SK-N-SH (cell line): ENCODE measurements around the gene CDKL5. TPM values are rescaled to one million over a fixed set of nuclear protein-coding genes. Genes with fewer than 3 reads are reported as not detected.

Experiments used
- CTCF ChIA-PET: fragments of 300-600, 350-600 bp; formaldehyde crosslinking; extraction: SDS; loops from one replicate; lab custom pipeline; 2021; lab: Yijun Ruan, JAX
- POLR2A ChIA-PET: fragments of 350-600 bp; sonication (Branson Sonifier 250); formaldehyde crosslinking; extraction: SDS; loops from one replicate; lab custom pipeline; 2020; ENCODE audit warnings: antibody characterized with exemption, inconsistent platforms; lab: Yijun Ruan, JAX
- DNase-seq: peaks from one replicate; pipeline ENCODE4 v3.0.0; 2012
- H2AFZ ChIP-seq: fragments of 200-600 bp; sonication (generic); 2 replicates; pipeline ENCODE4 v1.8.1; 2016; ENCODE audit warnings: antibody characterized with exemption, mild to moderate bottlenecking, low read depth
- H3F3A ChIP-seq: fragments of 200-600 bp; sonication (generic); replicated peaks from 2 replicates; pipeline ENCODE3; 2016; ENCODE audit warnings: antibody characterized with exemption, mild to moderate bottlenecking; ENCODE audit not compliant: insufficient read depth
- H3K27ac ChIP-seq, 2 experiments: fragments of 200-500 bp in 1 of 2; fragments of 200-600 bp in 1 of 2; sonication (Bioruptor generic) in 1 of 2; sonication (generic), shearing (Covaris generic) in 1 of 2; 2 replicates each; pipeline versions ENCODE4 v1.5.1 to v1.6.1; 2014 to 2016; ENCODE audit warnings: low read depth in 2 of 2, inconsistent platforms in 1 of 2, low read length in 1 of 2, mild to moderate bottlenecking in 1 of 2, mixed read lengths in 1 of 2
- H3K27me3 ChIP-seq: fragments of 200-600 bp; sonication (generic), shearing (Covaris generic); 2 replicates; pipeline ENCODE4 v1.6.1; 2016; ENCODE audit warnings: mixed run types; ENCODE audit not compliant: insufficient read depth
- H3K36me3 ChIP-seq, 2 experiments: fragments of 200-500 bp in 1 of 2; fragments of 200-600 bp in 1 of 2; sonication (Bioruptor generic) in 1 of 2; sonication (generic) in 1 of 2; replicated peaks in 1 of 2; 2 replicates each; pipeline versions ENCODE3 to v1.5.1; 2014 to 2016; ENCODE audit warnings: low read length in 1 of 2, mild to moderate bottlenecking in 1 of 2; ENCODE audit not compliant: insufficient read depth in 2 of 2, control insufficient read depth in 1 of 2
- H3K4me1 ChIP-seq, 2 experiments: fragments of 200-500 bp in 1 of 2; fragments of 200-600 bp in 1 of 2; sonication (Bioruptor generic) in 1 of 2; sonication (generic), shearing (Covaris generic) in 1 of 2; 2 replicates each; pipeline versions ENCODE4 v1.5.1 to v1.6.1; 2014 to 2016; ENCODE audit warnings: low read depth in 1 of 2, low read length in 1 of 2, mixed run types in 1 of 2; ENCODE audit not compliant: insufficient read depth in 2 of 2, control insufficient read depth in 1 of 2
- H3K4me2 ChIP-seq: fragments of 200-600 bp; sonication (generic), shearing (Covaris generic); 2 replicates; pipeline ENCODE4 v1.6.1; 2017; ENCODE audit warnings: mixed run types
- H3K4me3 ChIP-seq, 2 experiments: fragments of 200-500 bp in 1 of 2; fragments of 200-600 bp in 1 of 2; sonication (Bioruptor generic) in 1 of 2; sonication (generic), shearing (Covaris generic) in 1 of 2; 2 replicates each; pipeline versions ENCODE4 v1.5.1 to v1.8.1; 2014 to 2016; ENCODE audit warnings: low read depth in 2 of 2, inconsistent platforms in 1 of 2, low read length in 1 of 2, mild to moderate bottlenecking in 1 of 2, mixed read lengths in 1 of 2, moderate library complexity in 1 of 2
- H3K79me2 ChIP-seq: fragments of 200-600 bp; sonication (generic); 2 replicates; pipeline ENCODE4 v1.8.1; 2017; ENCODE audit warnings: mild to moderate bottlenecking; ENCODE audit not compliant: insufficient read depth
- H3K9ac ChIP-seq: fragments of 200-600 bp; sonication (generic); 2 replicates; pipeline ENCODE4 v1.6.1; 2017; ENCODE audit warnings: mixed run types
- H3K9me2 ChIP-seq: fragments of 200-600 bp; sonication (generic); 2 replicates; pipeline ENCODE4 v1.6.1; 2017; ENCODE audit warnings: mixed run types
- H3K9me3 ChIP-seq: fragments of 200-600 bp; sonication (generic); 2 replicates; pipeline ENCODE4 v1.6.1; 2017; ENCODE audit warnings: mixed run types, mild to moderate bottlenecking, moderate library complexity
- H4K20me1 ChIP-seq: fragments of 200-600 bp; sonication (generic); 2 replicates; pipeline ENCODE4 v1.6.1; 2017; ENCODE audit warnings: mild to moderate bottlenecking, mixed run types; ENCODE audit not compliant: insufficient read depth
- ELF1 ChIP-seq: IDR thresholded peaks from 2 replicates; pipeline ENCODE4 v1.4.0; 2012
- EP300 ChIP-seq, 2 experiments: IDR thresholded peaks; 2 replicates each; pipeline versions ENCODE4 v1.4.0 to v1.6.1; 2012; ENCODE audit warnings: borderline replicate concordance in 1 of 2, low read depth in 1 of 2, low read length in 1 of 2
- FOSL2 ChIP-seq: IDR thresholded peaks from 2 replicates; pipeline ENCODE4 v1.4.0; 2012; ENCODE audit warnings: low read depth, mild to moderate bottlenecking, moderate library complexity, borderline replicate concordance
- GATA2 ChIP-seq: sonication (generic); formaldehyde crosslinking; IDR thresholded peaks from 2 replicates; pipeline ENCODE4 v1.5.0; 2020; ENCODE audit warnings: mild to moderate bottlenecking, missing genetic modification reagents
- JUND ChIP-seq: IDR thresholded peaks from 2 replicates; pipeline ENCODE4 v1.4.0; 2012
- MXI1 ChIP-seq: IDR thresholded peaks from 2 replicates; pipeline ENCODE4 v1.6.1; 2012; ENCODE audit warnings: mild to moderate bottlenecking, low read depth, low read length, improper control_type of control experiment
- NFIC ChIP-seq: IDR thresholded peaks from 2 replicates; pipeline ENCODE4 v1.4.0; 2012; ENCODE audit warnings: borderline replicate concordance
- RXRA ChIP-seq: IDR thresholded peaks from 2 replicates; pipeline ENCODE4 v1.4.0; 2012; ENCODE audit warnings: low read depth, mild to moderate bottlenecking, borderline replicate concordance
- TCF12 ChIP-seq: IDR thresholded peaks from 2 replicates; pipeline ENCODE4 v1.4.0; 2012
- WGBS: methylation state at CpG from one replicate; pipeline ENCODE4 v1.1.6; 2017; ENCODE audit warnings: low lambda C conversion rate; 5-methylcytosine and 5-hydroxymethylcytosine counted together
- polyA plus RNA-seq, 3 experiments: library from polyadenylated mRNA; depleted of rRNA; stranded (reverse); fragments of >200 nt; gene quantifications; 2 replicates each; pipeline ENCODE4 v1.2.3, GENCODE V29; 2012
- TF ChIP-seq, protein P1 (sequence below): fragments of 150-350 bp; IDR thresholded peaks from 2 replicates; pipeline ENCODE4 v1.6.1; 2017; ENCODE audit warnings: antibody characterized with exemption, low read length, low read depth, borderline replicate concordance
- TF ChIP-seq, protein P2 (sequence below): IDR thresholded peaks from 2 replicates; pipeline ENCODE4 v1.4.0; 2012; ENCODE audit warnings: low read depth, borderline replicate concordance
- TF ChIP-seq, protein P3 (sequence below): IDR thresholded peaks from 2 replicates; pipeline ENCODE4 v1.6.1; 2012; ENCODE audit warnings: mild to moderate bottlenecking, low read depth, low read length, moderate library complexity
- TF ChIP-seq, protein P4 (sequence below): IDR thresholded peaks from 2 replicates; pipeline ENCODE4 v1.4.0; 2012; ENCODE audit warnings: low read depth
- TF ChIP-seq, protein P5 (sequence below): IDR thresholded peaks from 2 replicates; pipeline ENCODE4; 2012

The CDKL5 gene
- polyA plus RNA-seq, 1 of the 3 experiments (the other 2 are of a cell fraction), result 1.3 TPM

DNA sequence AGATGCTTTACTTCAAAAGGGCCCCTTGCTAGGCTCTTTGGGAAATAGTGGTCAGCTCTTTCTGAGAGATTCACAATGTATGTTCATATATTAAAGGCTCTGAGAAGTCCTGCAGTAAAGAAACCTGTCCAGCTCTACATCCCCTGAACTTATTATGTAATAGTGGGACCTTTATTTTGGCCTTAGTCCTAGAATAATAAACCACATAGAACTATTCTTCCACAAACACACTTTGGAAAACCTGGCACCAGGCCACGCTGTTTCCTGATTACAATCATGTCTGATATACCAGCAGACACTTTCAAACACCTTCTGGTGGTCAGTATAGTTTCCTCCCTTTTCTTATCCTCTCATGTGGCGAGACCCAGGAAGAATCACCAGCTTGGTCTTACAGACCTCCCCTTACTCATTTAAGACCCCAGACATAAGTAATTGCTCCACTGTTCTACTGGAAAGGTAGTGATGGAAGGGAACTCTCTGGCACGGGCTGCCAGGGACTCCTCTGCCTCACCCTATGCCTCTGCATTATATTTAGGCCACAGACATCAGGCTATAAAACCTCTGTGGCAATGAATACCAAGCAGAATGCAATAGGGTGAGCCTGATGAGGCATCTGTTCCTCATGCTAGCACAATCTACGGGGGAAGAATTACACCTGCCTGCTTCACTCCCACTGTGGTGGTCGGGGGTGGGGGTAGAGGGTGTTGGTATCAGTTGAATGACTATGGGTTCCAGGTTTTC is 276.4 kb downstream of the CDKL5 start:
- no peak for TF ChIP-seq MXI1
- peak; percentile 37; the same call in 1 of the 2 replicates for TF ChIP-seq NFIC
- Histone ChIP-seq H3K4me1 (peaks cover 0 to 14% of the 10 kb centered on the region in 2 experiments; a peak in 1 of 4 replicates), H4K20me1 (no peaks in the 10 kb centered on the region), H3K4me2 (peak overlapping the region; percentile 58; the same call in 1 of the 2 replicates), H2AFZ (no peak overlapping the region), H3K27me3 (no peaks in the 10 kb centered on the region; the same call in 1 of the 2 replicates), H3K9ac (no peak overlapping the region), H3K4me3 (no peak overlapping the region), H3K9me2 (no peaks in the 10 kb centered on the region), H3K36me3 (no peaks in the 10 kb centered on the region), H3K27ac (peak overlapping the region in 1 of 2 experiments; percentile 65; a peak in 2 of 4 replicates), H3K9me3 (no peaks in the 10 kb centered on the region), H3K79me2 (no peaks in the 10 kb centered on the region), H3F3A (no peaks in the 10 kb centered on the region)
- POLR2A ChIA-PET, result no interaction called here
- WGBS, result 38% methylated on average over 5 of the region's 5 CpGs
- CTCF ChIA-PET, result interaction anchor here (1.0 to 1.2 kb wide), 4 partner anchors 12 to 67 kb away, joined by 3 to 4 read pairs (median 3); no protein-coding TSS in a partner anchor
- no peak for DNase-seq

DNA sequence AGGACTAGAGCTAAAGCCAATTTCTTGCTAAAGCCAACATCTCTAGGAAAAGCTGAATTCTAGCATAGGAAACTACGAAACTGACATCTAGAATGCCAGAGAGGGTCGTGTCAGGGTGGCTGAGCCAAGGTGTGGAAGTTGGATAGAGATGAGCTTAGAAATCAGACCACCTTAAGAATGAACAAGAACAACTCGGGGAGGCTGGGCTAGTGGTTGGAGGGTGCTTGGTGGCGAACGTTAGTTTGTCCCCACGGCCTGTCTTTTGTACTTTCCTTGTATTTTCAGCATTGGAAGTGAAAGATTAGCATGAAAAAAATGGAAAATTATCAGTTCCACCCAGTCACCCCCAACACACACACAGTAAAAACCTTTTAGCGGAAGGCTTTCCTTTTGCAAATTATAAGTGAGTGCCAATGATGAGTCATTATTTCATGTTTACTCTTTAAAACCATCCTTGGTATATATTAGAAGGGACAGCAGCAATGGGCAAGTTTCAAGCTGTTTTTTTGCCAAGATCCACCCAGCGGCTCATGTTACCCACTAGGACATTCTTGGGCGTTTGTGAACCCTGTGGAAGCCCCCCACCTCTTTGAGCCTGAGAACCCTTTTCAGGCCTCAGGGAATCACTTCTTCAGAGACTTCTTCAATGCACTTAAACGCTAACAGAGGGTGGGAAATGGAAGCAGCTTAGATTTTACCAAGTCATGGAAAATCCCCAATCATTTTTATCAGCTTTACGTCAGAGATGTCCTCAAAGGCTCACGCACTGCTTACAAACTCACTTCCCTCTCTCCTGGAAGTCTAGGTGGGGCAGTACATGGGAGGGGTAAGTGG is 277.2 kb downstream of the CDKL5 start:
- H4K20me1 ChIP-seq, result no peaks in the 10 kb centered on the region
- H3K4me3 ChIP-seq, result no peak overlapping the region
- H3K27me3 ChIP-seq, result no peaks in the 10 kb centered on the region; the same call in 1 of the 2 replicates
- no peaks in the 10 kb centered on the region for H3K9me3 ChIP-seq
- no peaks in the 10 kb centered on the region for H3K79me2 ChIP-seq
- CTCF ChIA-PET, result interaction anchor here (1.0 to 1.1 kb wide), 3 partner anchors 14 to 67 kb away, joined by 3 read pairs; no protein-coding TSS in a partner anchor
- H3K9ac ChIP-seq, result no peak overlapping the region
- no peaks in the 10 kb centered on the region for H3F3A ChIP-seq
- POLR2A ChIA-PET, result no interaction called here
- H3K27ac ChIP-seq, result peak overlapping the region; percentile 48 to 65; a peak in 3 of 4 replicates
- WGBS, result 25% methylated on average over 12 of the region's 12 CpGs
- no peak for DNase-seq
- TF ChIP-seq GATA2 (CRISPR knock-in tag), result no peak
- TF ChIP-seq, protein P1, sequence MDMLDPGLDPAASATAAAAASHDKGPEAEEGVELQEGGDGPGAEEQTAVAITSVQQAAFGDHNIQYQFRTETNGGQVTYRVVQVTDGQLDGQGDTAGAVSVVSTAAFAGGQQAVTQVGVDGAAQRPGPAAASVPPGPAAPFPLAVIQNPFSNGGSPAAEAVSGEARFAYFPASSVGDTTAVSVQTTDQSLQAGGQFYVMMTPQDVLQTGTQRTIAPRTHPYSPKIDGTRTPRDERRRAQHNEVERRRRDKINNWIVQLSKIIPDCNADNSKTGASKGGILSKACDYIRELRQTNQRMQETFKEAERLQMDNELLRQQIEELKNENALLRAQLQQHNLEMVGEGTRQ, result no peak
- TF ChIP-seq, protein P2, sequence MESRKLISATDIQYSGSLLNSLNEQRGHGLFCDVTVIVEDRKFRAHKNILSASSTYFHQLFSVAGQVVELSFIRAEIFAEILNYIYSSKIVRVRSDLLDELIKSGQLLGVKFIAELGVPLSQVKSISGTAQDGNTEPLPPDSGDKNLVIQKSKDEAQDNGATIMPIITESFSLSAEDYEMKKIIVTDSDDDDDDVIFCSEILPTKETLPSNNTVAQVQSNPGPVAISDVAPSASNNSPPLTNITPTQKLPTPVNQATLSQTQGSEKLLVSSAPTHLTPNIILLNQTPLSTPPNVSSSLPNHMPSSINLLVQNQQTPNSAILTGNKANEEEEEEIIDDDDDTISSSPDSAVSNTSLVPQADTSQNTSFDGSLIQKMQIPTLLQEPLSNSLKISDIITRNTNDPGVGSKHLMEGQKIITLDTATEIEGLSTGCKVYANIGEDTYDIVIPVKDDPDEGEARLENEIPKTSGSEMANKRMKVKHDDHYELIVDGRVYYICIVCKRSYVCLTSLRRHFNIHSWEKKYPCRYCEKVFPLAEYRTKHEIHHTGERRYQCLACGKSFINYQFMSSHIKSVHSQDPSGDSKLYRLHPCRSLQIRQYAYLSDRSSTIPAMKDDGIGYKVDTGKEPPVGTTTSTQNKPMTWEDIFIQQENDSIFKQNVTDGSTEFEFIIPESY, result no peak
- TF ChIP-seq, protein P3, sequence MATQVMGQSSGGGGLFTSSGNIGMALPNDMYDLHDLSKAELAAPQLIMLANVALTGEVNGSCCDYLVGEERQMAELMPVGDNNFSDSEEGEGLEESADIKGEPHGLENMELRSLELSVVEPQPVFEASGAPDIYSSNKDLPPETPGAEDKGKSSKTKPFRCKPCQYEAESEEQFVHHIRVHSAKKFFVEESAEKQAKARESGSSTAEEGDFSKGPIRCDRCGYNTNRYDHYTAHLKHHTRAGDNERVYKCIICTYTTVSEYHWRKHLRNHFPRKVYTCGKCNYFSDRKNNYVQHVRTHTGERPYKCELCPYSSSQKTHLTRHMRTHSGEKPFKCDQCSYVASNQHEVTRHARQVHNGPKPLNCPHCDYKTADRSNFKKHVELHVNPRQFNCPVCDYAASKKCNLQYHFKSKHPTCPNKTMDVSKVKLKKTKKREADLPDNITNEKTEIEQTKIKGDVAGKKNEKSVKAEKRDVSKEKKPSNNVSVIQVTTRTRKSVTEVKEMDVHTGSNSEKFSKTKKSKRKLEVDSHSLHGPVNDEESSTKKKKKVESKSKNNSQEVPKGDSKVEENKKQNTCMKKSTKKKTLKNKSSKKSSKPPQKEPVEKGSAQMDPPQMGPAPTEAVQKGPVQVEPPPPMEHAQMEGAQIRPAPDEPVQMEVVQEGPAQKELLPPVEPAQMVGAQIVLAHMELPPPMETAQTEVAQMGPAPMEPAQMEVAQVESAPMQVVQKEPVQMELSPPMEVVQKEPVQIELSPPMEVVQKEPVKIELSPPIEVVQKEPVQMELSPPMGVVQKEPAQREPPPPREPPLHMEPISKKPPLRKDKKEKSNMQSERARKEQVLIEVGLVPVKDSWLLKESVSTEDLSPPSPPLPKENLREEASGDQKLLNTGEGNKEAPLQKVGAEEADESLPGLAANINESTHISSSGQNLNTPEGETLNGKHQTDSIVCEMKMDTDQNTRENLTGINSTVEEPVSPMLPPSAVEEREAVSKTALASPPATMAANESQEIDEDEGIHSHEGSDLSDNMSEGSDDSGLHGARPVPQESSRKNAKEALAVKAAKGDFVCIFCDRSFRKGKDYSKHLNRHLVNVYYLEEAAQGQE, result no peak
- peak; percentile 35; the same call in 1 of the 2 replicates for TF ChIP-seq TCF12
- peak; percentile 67; the same call in 1 of the 2 replicates for TF ChIP-seq NFIC
- no peak for TF ChIP-seq ELF1
- peak; percentile 67; the same call in 1 of the 2 replicates for TF ChIP-seq FOSL2
- TF ChIP-seq, protein P4, sequence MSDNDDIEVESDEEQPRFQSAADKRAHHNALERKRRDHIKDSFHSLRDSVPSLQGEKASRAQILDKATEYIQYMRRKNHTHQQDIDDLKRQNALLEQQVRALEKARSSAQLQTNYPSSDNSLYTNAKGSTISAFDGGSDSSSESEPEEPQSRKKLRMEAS, result no peak
- peak; percentile 75 for TF ChIP-seq JUND
- no peak for TF ChIP-seq RXRA
- TF ChIP-seq, protein P5, sequence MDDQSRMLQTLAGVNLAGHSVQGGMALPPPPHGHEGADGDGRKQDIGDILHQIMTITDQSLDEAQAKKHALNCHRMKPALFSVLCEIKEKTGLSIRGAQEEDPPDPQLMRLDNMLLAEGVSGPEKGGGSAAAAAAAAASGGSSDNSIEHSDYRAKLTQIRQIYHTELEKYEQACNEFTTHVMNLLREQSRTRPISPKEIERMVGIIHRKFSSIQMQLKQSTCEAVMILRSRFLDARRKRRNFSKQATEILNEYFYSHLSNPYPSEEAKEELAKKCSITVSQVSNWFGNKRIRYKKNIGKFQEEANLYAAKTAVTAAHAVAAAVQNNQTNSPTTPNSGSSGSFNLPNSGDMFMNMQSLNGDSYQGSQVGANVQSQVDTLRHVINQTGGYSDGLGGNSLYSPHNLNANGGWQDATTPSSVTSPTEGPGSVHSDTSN, result peak; percentile 81
- TF ChIP-seq EP300 (IDR thresholded peaks at IDR 0.05; ENCODE audit: borderline replicate concordance in 1 of 2, low read depth in 1 of 2, low read length in 1 of 2), result peak in 1 of 2 experiments; percentile 38; a peak in 1 of 4 replicates
- H3K4me1 ChIP-seq, result peaks cover 0 to 14% of the 10 kb centered on the region in 2 experiments; a peak in 2 of 4 replicates
- H3K36me3 ChIP-seq, result no peaks in the 10 kb centered on the region
- no peaks in the 10 kb centered on the region for H3K9me2 ChIP-seq
- H3K4me2 ChIP-seq, result peak overlapping the region; percentile 58
- H2AFZ ChIP-seq, result no peak overlapping the region
